Astrocyte (in vitro differentiated cells and primary cell): ENCODE results near the gene CPHXL2. TPM values are rescaled to one million over a fixed set of nuclear protein-coding genes. Genes with fewer than 3 reads are reported as not detected.

Experiments
- DNase-seq: peaks from one replicate; pipeline ENCODE4 v3.0.0-alpha.2; 2010; ENCODE audit warnings: low read depth
- FAIRE-seq: peaks from 2 replicates; lab custom pipeline; 2011; peaks lifted over from hg19 to GRCh38; lab: Jason Lieb, UNC
- H2AFZ ChIP-seq: 2 replicates; pipeline ENCODE4 v1.6.0; 2012; ENCODE audit warnings: low read depth, low read length, inconsistent platforms
- H3K27ac ChIP-seq: 2 replicates; pipeline ENCODE4 v1.5.1; 2011; ENCODE audit warnings: low read depth, low read length, inconsistent platforms
- H3K27me3 ChIP-seq: 2 replicates; pipeline ENCODE4 v1.6.0; 2011; ENCODE audit warnings: low read length, inconsistent platforms; ENCODE audit not compliant: insufficient read depth
- H3K36me3 ChIP-seq: 2 replicates; pipeline ENCODE4 v1.5.1; 2011; ENCODE audit warnings: low read length, inconsistent platforms; ENCODE audit not compliant: insufficient read depth
- H3K4me1 ChIP-seq: 2 replicates; pipeline ENCODE4 v1.5.1; 2011; ENCODE audit warnings: low read length, inconsistent platforms; ENCODE audit not compliant: insufficient read depth
- H3K4me2 ChIP-seq: 2 replicates; pipeline ENCODE4 v1.6.0; 2012; ENCODE audit warnings: low read length, inconsistent platforms
- H3K4me3 ChIP-seq: 2 replicates; pipeline ENCODE4 v1.5.1; 2011; ENCODE audit warnings: low read depth, mild to moderate bottlenecking, low read length, inconsistent platforms; ENCODE audit not compliant: insufficient read depth
- H3K79me2 ChIP-seq: 2 replicates; pipeline ENCODE4 v1.6.0; 2012; ENCODE audit warnings: mild to moderate bottlenecking, low read length, inconsistent platforms; ENCODE audit not compliant: insufficient read depth
- H3K9ac ChIP-seq: 2 replicates; pipeline ENCODE4 v1.6.0; 2012; ENCODE audit warnings: mild to moderate bottlenecking, low read length, inconsistent platforms
- H3K9me3 ChIP-seq: 2 replicates; pipeline ENCODE4 v1.5.1; 2012; ENCODE audit warnings: low read depth, mild to moderate bottlenecking, low read length, inconsistent platforms; ENCODE audit not compliant: insufficient read depth
- H4K20me1 ChIP-seq: 2 replicates; pipeline ENCODE4 v1.6.0; 2012; ENCODE audit warnings: low read length, inconsistent platforms; ENCODE audit not compliant: insufficient read depth
- H3K27ac Mint-ChIP-seq: one replicate; pipeline ENCODE4 v1.8.0; 2021; ENCODE audit warnings: mild to moderate bottlenecking, mixed read lengths; ENCODE audit not compliant: unreplicated experiment
- H3K27me3 Mint-ChIP-seq: one replicate; pipeline ENCODE4 v1.8.0; 2021; ENCODE audit warnings: low read depth, mixed read lengths; ENCODE audit not compliant: unreplicated experiment
- H3K36me3 Mint-ChIP-seq: one replicate; pipeline ENCODE4 v1.8.0; 2021; ENCODE audit warnings: low read depth, mixed read lengths; ENCODE audit not compliant: unreplicated experiment
- H3K4me1 Mint-ChIP-seq: one replicate; pipeline ENCODE4 v1.8.0; 2021; ENCODE audit warnings: low read depth, mixed read lengths; ENCODE audit not compliant: unreplicated experiment
- H3K4me3 Mint-ChIP-seq: one replicate; pipeline ENCODE4 v1.8.0; 2021; ENCODE audit warnings: mild to moderate bottlenecking, moderate library complexity, mixed read lengths; ENCODE audit not compliant: unreplicated experiment
- H3K9me3 Mint-ChIP-seq: one replicate; pipeline ENCODE4 v1.8.0; 2021; ENCODE audit warnings: mild to moderate bottlenecking, mixed read lengths; ENCODE audit not compliant: unreplicated experiment
- EZH2 ChIP-seq: IDR thresholded peaks from 2 replicates; pipeline ENCODE4 v1.6.1; 2012; ENCODE audit warnings: mild to moderate bottlenecking, low read length, inconsistent platforms; ENCODE audit not compliant: insufficient read depth
- total RNA-seq: library from RNA; stranded (reverse); gene quantifications from 2 replicates; pipeline ENCODE4 v1.2.1, GENCODE V29; 2021
- TF ChIP-seq, protein P1 (sequence below): IDR thresholded peaks from 2 replicates; pipeline ENCODE4 v1.5.1; 2011; ENCODE audit warnings: low read depth, mild to moderate bottlenecking, inconsistent platforms, low read length, moderate library complexity; ENCODE audit not compliant: insufficient read depth

CPHXL2 gene
- total RNA-seq, 1 donor from 2014 or later, result not detected

DNA sequence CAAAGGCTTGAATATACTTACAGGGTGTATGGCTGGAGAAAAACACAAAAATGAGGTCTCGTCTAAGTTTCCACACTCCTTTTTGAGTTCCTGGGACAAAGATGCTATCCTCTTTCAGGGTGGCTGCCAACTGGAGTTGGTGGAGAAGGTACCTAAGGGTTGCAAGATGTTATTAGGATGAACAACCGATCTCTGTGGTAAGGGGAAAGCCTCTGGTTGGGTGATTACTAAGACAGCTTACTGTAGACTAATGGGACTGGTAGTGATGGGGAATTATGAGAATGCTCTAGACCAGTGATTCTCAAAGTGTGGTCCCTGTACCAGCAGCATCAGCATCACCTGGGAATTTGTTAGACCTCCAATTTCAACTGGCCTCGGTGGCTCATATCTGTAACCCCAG lies 59.7 kb downstream of the CPHXL2 start:
- TF ChIP-seq, protein P1, sequence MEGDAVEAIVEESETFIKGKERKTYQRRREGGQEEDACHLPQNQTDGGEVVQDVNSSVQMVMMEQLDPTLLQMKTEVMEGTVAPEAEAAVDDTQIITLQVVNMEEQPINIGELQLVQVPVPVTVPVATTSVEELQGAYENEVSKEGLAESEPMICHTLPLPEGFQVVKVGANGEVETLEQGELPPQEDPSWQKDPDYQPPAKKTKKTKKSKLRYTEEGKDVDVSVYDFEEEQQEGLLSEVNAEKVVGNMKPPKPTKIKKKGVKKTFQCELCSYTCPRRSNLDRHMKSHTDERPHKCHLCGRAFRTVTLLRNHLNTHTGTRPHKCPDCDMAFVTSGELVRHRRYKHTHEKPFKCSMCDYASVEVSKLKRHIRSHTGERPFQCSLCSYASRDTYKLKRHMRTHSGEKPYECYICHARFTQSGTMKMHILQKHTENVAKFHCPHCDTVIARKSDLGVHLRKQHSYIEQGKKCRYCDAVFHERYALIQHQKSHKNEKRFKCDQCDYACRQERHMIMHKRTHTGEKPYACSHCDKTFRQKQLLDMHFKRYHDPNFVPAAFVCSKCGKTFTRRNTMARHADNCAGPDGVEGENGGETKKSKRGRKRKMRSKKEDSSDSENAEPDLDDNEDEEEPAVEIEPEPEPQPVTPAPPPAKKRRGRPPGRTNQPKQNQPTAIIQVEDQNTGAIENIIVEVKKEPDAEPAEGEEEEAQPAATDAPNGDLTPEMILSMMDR, result no peak
- TF ChIP-seq EZH2, result no peak
- Mint-ChIP-seq H3K9me3 (no peaks in the 10 kb centered on the region), H3K4me3 (no peak overlapping the region), H3K27ac (no peak overlapping the region), H3K36me3 (peaks cover 28% of the 10 kb centered on the region), H3K4me1 (peaks cover 9% of the 10 kb centered on the region), H3K27me3 (no peaks in the 10 kb centered on the region)
- H3K9me3 ChIP-seq, result no peaks in the 10 kb centered on the region
- no peak overlapping the region for H3K4me2 ChIP-seq
- no peaks in the 10 kb centered on the region for H3K27me3 ChIP-seq
- H2AFZ ChIP-seq, result no peak overlapping the region
- DNase-seq (no peak), FAIRE-seq (no peak)
- H3K4me3 ChIP-seq, result no peak overlapping the region
- no peaks in the 10 kb centered on the region for H4K20me1 ChIP-seq
- no peak overlapping the region for H3K9ac ChIP-seq
- peaks cover 7% of the 10 kb centered on the region for H3K79me2 ChIP-seq
- H3K36me3 ChIP-seq, result peaks cover 39% of the 10 kb centered on the region
- no peak overlapping the region for H3K27ac ChIP-seq
- peaks cover 2% of the 10 kb centered on the region for H3K4me1 ChIP-seq

DNA sequence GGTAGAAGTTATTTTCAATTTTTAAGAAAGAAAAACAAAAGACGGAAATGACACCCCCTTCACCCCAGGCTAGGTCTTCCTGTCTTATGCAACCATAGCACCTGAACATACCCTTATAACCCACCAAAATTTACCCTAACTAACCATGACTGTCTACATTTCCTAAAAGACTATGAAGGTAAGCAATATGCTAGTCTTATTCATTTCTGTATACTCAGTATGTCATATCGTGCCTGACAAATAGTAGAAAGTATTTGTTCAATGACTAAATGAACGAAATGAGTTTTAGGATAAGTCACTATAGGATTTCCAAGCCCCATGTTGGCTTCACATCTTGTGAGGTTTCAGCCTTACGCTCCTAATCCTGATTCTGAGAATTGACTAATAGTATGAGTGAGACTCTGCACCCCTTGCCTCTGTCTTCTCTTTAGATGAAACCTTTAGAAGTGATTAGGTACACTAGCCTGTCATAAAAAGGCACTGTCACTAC lies 60.2 kb downstream of the CPHXL2 start:
- Histone ChIP-seq H3K27ac (no peak overlapping the region), H3K27me3 (no peaks in the 10 kb centered on the region), H3K9me3 (no peaks in the 10 kb centered on the region), H4K20me1 (no peaks in the 10 kb centered on the region), H3K79me2 (peaks cover 3% of the 10 kb centered on the region), H3K36me3 (peaks cover 42% of the 10 kb centered on the region), H3K4me2 (no peak overlapping the region), H3K9ac (no peak overlapping the region), H3K4me1 (no peaks in the 10 kb centered on the region), H3K4me3 (no peak overlapping the region), H2AFZ (no peak overlapping the region)
- Mint-ChIP-seq H3K4me1 (peaks cover 5% of the 10 kb centered on the region), H3K9me3 (no peaks in the 10 kb centered on the region), H3K4me3 (no peak overlapping the region), H3K27me3 (no peaks in the 10 kb centered on the region), H3K27ac (no peak overlapping the region), H3K36me3 (peaks cover 29% of the 10 kb centered on the region)
- no peak for DNase-seq
- TF ChIP-seq EZH2, result no peak
- TF ChIP-seq, protein P1, result no peak
- FAIRE-seq, result no peak

DNA sequence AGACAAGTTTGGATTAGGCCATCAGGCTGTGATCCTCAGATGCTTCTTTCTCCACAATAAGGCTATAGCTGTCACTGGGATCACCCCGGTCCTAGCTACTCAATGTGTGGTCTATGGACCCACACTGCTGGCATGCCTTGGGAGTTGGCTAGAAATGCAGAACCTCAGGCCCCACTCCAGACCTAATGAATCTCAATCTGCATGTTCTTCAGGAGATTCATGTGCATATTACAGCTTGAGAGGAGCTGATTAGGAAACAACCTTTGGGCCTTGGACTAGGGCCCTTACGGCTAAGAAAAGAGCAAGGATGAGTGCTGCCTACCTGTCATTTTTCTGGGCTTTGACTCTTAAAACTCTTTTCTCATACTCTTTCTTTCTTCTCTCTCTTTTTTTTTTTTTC lies 61.2 kb downstream of the CPHXL2 start:
- DNase-seq (no peak), FAIRE-seq (no peak)
- Histone ChIP-seq H3K27me3 (no peaks in the 10 kb centered on the region), H3K4me2 (no peak overlapping the region), H3K36me3 (peaks cover 43% of the 10 kb centered on the region), H3K4me3 (no peak overlapping the region), H3K9me3 (no peaks in the 10 kb centered on the region), H3K9ac (no peak overlapping the region), H3K27ac (no peak overlapping the region), H2AFZ (no peak overlapping the region), H3K4me1 (no peaks in the 10 kb centered on the region), H4K20me1 (no peaks in the 10 kb centered on the region), H3K79me2 (no peaks in the 10 kb centered on the region)
- no peak overlapping the region for H3K27ac Mint-ChIP-seq
- peaks cover 3% of the 10 kb centered on the region for H3K4me1 Mint-ChIP-seq
- TF ChIP-seq EZH2, result no peak
- TF ChIP-seq, protein P1, result no peak
- no peaks in the 10 kb centered on the region for H3K9me3 Mint-ChIP-seq
- H3K36me3 Mint-ChIP-seq, result peaks cover 29% of the 10 kb centered on the region
- H3K4me3 Mint-ChIP-seq, result no peak overlapping the region
- H3K27me3 Mint-ChIP-seq, result no peaks in the 10 kb centered on the region
